Tibial nerve (tissue), 4 donors: ENCODE measurements around the gene NFAT5.

Experiments
- EP300 ChIP-seq, 2 donors: sonication (generic); formaldehyde crosslinking; IDR thresholded peaks; one replicate each; pipeline ENCODE4 v1.6.1; 2017; ENCODE audit warnings: antibody characterized with exemption in 2 of 2, mild to moderate bottlenecking in 1 of 2
- POLR2A ChIP-seq, 2 donors: fragments of 450-650 bp; IDR thresholded peaks; one replicate each; pipeline ENCODE4 v1.6.1; 2017; ENCODE audit warnings: antibody characterized with exemption in 2 of 2, mild to moderate bottlenecking in 2 of 2, moderate library complexity in 2 of 2
- TF ChIP-seq, protein P1 (sequence below), 5 experiments: fragments of 200-600 bp in 3 of 5; fragments of 450-650 bp in 2 of 5; sonication (generic) in 3 of 5; IDR thresholded peaks; one replicate each; pipeline ENCODE4 v1.5.1; 2016 to 2019; ENCODE audit warnings: antibody characterized with exemption in 5 of 5, mild to moderate bottlenecking in 3 of 5, moderate library complexity in 2 of 5

DNA sequence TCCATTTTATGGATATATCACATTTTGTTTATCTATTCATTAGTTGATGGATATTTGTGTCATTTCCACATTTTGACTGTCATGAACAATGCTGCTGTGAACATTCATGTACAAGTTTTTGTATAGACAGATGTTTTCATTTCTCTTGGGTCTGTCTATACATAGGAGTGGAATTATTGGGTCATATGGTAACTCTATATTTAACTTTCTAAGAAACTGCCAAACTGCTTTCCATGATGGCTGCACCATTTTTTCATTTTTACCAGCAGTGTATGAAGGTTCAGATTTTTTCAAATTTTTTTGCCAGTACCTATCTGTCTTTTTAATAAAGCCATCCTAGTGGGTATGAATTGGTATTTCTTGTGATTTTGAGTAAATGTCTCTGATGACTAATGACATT, 15.5 kb downstream of the NFAT5 start:
- TF ChIP-seq, protein P1, sequence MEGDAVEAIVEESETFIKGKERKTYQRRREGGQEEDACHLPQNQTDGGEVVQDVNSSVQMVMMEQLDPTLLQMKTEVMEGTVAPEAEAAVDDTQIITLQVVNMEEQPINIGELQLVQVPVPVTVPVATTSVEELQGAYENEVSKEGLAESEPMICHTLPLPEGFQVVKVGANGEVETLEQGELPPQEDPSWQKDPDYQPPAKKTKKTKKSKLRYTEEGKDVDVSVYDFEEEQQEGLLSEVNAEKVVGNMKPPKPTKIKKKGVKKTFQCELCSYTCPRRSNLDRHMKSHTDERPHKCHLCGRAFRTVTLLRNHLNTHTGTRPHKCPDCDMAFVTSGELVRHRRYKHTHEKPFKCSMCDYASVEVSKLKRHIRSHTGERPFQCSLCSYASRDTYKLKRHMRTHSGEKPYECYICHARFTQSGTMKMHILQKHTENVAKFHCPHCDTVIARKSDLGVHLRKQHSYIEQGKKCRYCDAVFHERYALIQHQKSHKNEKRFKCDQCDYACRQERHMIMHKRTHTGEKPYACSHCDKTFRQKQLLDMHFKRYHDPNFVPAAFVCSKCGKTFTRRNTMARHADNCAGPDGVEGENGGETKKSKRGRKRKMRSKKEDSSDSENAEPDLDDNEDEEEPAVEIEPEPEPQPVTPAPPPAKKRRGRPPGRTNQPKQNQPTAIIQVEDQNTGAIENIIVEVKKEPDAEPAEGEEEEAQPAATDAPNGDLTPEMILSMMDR (IDR thresholded peaks at IDR 0.05): no peak
- no peak for TF ChIP-seq POLR2A (IDR thresholded peaks at IDR 0.05)
- TF ChIP-seq EP300 (IDR thresholded peaks at IDR 0.05): no peak
